Measurements from ENCODE around the gene CCDC195. TPM values are rescaled to one million over a fixed set of nuclear protein-coding genes. Genes with fewer than 3 reads are reported as not detected.

Gene CCDC195
- total RNA-seq, 6 experiments from 2014 or later = not detected

GRCh38 chr2:224722250-224722649 is 6.1 kb upstream of the CCDC195 start:
- H3K4me3 Mint-ChIP-seq = no peak overlapping the region
- no peak for DNase-seq
- no peaks in the 10 kb centered on the region for H3K36me3 Mint-ChIP-seq (ENCODE audit: low read depth)
- H3K4me1 Mint-ChIP-seq (ENCODE audit: low read depth) = peaks cover 25% of the 10 kb centered on the region
- no peaks in the 10 kb centered on the region; the same call in 1 of the 2 replicates for H3K27me3 Mint-ChIP-seq (ENCODE audit: insufficient read depth)
- peaks cover 5% of the 10 kb centered on the region; the same call in 1 of the 2 replicates for H3K9me3 Mint-ChIP-seq
- no peak for TF ChIP-seq CTCF (IDR thresholded peaks at IDR 0.05)
- no peak overlapping the region for H3K27ac Mint-ChIP-seq

- TF ChIP-seq CTCF (IDR thresholded peaks at IDR 0.05) = no peak
- Mint-ChIP-seq H3K4me3 (no peak overlapping the region), H3K27ac (no peak overlapping the region), H3K9me3 (no peaks in the 10 kb centered on the region), H3K36me3 (ENCODE audit: low read depth) (no peaks in the 10 kb centered on the region), H3K27me3 (ENCODE audit: insufficient read depth) (peaks cover 8% of the 10 kb centered on the region), H3K4me1 (ENCODE audit: low read depth) (0 out of 2 replicates have a peak, but pooled peaks cover 1% of the 10 kb centered on the region)
- DNase-seq = no peak
Measured at GRCh38 chr2:224716921-224717320, 756 bp upstream of the CCDC195 start.

- Mint-ChIP-seq H3K27me3 (ENCODE audit: insufficient read depth) (peaks cover 20% of the 10 kb centered on the region), H3K27ac (no peak overlapping the region), H3K9me3 (no peaks in the 10 kb centered on the region), H3K4me3 (no peak overlapping the region), H3K4me1 (ENCODE audit: low read depth) (peaks cover 8% of the 10 kb centered on the region; the same call in 1 of the 2 replicates), H3K36me3 (ENCODE audit: low read depth) (no peaks in the 10 kb centered on the region)
- DNase-seq = no peak
- TF ChIP-seq CTCF (IDR thresholded peaks at IDR 0.05) = no peak
Measured at GRCh38 chr2:224711859-224712665, 4.1 kb downstream of the CCDC195 start.

- no peak for DNase-seq
- H3K27ac Mint-ChIP-seq = no peak overlapping the region
Measured at GRCh38 chr2:224711381-224711780, 4.8 kb downstream of the CCDC195 start.

DNA sequence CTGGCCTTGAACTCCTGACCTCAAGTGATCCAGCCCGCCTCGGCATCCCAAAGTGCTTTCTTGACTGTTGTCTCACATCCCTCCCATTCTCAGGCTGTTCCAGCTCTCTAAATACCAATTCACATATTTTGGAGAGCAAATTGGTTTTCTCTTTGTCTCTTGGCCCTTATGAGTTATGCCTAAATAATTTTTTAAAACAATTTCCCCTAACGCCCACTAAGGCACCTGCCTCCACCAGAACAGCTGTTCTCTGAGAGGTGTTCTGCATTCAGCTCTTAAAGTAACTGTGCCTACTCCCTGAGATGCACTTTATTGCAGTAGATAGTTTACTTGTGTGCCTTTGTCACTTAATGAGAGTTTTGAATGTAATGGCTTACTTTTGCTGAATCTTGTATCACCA is 6.9 kb downstream of the CCDC195 start:
- TF ChIP-seq CTCF (IDR thresholded peaks at IDR 0.05) = no peak
- Mint-ChIP-seq H3K9me3 (no peaks in the 10 kb centered on the region), H3K4me3 (no peak overlapping the region), H3K4me1 (ENCODE audit: low read depth) (peaks cover 8% of the 10 kb centered on the region; the same call in 1 of the 2 replicates), H3K36me3 (ENCODE audit: low read depth) (no peaks in the 10 kb centered on the region), H3K27me3 (ENCODE audit: insufficient read depth) (peaks cover 21% of the 10 kb centered on the region), H3K27ac (no peak overlapping the region)
- no peak for DNase-seq

More at GRCh38 chr2:224711381-224711780, 4.8 kb downstream of the CCDC195 start:
- Mint-ChIP-seq H3K9me3 (no peaks in the 10 kb centered on the region), H3K27me3 (ENCODE audit: insufficient read depth) (peaks cover 21% of the 10 kb centered on the region), H3K4me1 (ENCODE audit: low read depth) (peaks cover 8% of the 10 kb centered on the region; the same call in 1 of the 2 replicates), H3K36me3 (ENCODE audit: low read depth) (no peaks in the 10 kb centered on the region), H3K4me3 (no peak overlapping the region)
- TF ChIP-seq CTCF (IDR thresholded peaks at IDR 0.05) = no peak
